Measurements from ENCODE around the gene ACIN1.

The ACIN1 gene

GRCh38 chr14:23066855-23067744, 27.8 kb downstream of the ACIN1 start:
- no peak for DNase-seq (ENCODE audit: extremely low spot score, insufficient read length, low read depth)
- FAIRE-seq: no peak

- DNase-seq (ENCODE audit: extremely low spot score, insufficient read length, low read depth) (no peak), FAIRE-seq (no peak)
These were observed 28.6 kb downstream of the ACIN1 start for GRCh38 chr14:23066368-23066767.

- no peak for FAIRE-seq
- no peak for DNase-seq (ENCODE audit: extremely low spot score, insufficient read length, low read depth)
These were observed 31.3 kb downstream of the ACIN1 start for GRCh38 chr14:23063601-23064000.

GRCh38 chr14:23062002-23062401, 32.9 kb downstream of the ACIN1 start:
- DNase-seq (ENCODE audit: extremely low spot score, insufficient read length, low read depth) (no peak), FAIRE-seq (no peak)

- DNase-seq (ENCODE audit: extremely low spot score, insufficient read length, low read depth) (no peak), FAIRE-seq (no peak)
These were observed 34.2 kb downstream of the ACIN1 start for GRCh38 chr14:23060536-23061260.

- FAIRE-seq (no peak), DNase-seq (ENCODE audit: extremely low spot score, insufficient read length, low read depth) (no peak)
These were observed 36.1 kb downstream of the ACIN1 start for GRCh38 chr14:23058654-23059504.

- FAIRE-seq: peak; percentile 84
These were observed 36.9 kb downstream of the ACIN1 start for GRCh38 chr14:23057757-23058653.

GRCh38 chr14:23056956-23057756, 37.8 kb downstream of the ACIN1 start, which contains the start of gene CDH24:
TSS of gene CDH24 (minus strand) at chr14:23057520. CDS start at chr14:23055733, 1,787 bp downstream.
- FAIRE-seq (peak; percentile 18), DNase-seq (ENCODE audit: extremely low spot score, insufficient read length, low read depth) (peak; percentile 65)

More at GRCh38 chr14:23057757-23058653, 36.9 kb downstream of the ACIN1 start:
- peak; percentile 83 for DNase-seq (ENCODE audit: extremely low spot score, insufficient read length, low read depth)

GRCh38 chr14:23056145-23056955, 38.6 kb downstream of the ACIN1 start:
- DNase-seq (ENCODE audit: extremely low spot score, insufficient read length, low read depth) (peak; percentile 66), FAIRE-seq (peak; percentile 91)

GRCh38 chr14:23055621-23056144, 39.3 kb downstream of the ACIN1 start:
- DNase-seq (ENCODE audit: extremely low spot score, insufficient read length, low read depth) (no peak), FAIRE-seq (no peak)

GRCh38 chr14:23055147-23055550, 39.8 kb downstream of the ACIN1 start:
- FAIRE-seq (no peak), DNase-seq (ENCODE audit: extremely low spot score, insufficient read length, low read depth) (no peak)

GRCh38 chr14:23054000-23054811, 40.7 kb downstream of the ACIN1 start:
- FAIRE-seq (no peak), DNase-seq (ENCODE audit: extremely low spot score, insufficient read length, low read depth) (no peak)

GRCh38 chr14:23053426-23053825, 41.5 kb downstream of the ACIN1 start:
- DNase-seq (ENCODE audit: extremely low spot score, insufficient read length, low read depth) (no peak), FAIRE-seq (no peak)

GRCh38 chr14:23052671-23053070, 42.3 kb downstream of the ACIN1 start:
- FAIRE-seq (no peak), DNase-seq (ENCODE audit: extremely low spot score, insufficient read length, low read depth) (no peak)

- DNase-seq (ENCODE audit: extremely low spot score, insufficient read length, low read depth) (no peak), FAIRE-seq (no peak)
These were observed 42.7 kb downstream of the ACIN1 start for GRCh38 chr14:23052182-23052623.

Data from GM18507 (cell line).